Psoas muscle (tissue), 8 donors: ENCODE results near the gene MYL3. TPM values are rescaled to one million over a fixed set of nuclear protein-coding genes. Genes with fewer than 3 reads are reported as not detected.

ENCODE experiments used
- ATAC-seq, 4 donors: fragments of 200-7000 bp; cut with Tn5 transposase; one replicate each; pipeline ENCODE4 v1.9.1; 2020; ENCODE audit warnings: moderate library complexity in 3 of 4, mild to moderate bottlenecking in 2 of 4
- DNase-seq, 2 donors: peaks; one replicate each; pipeline ENCODE4 v3.0.0-alpha.2; 2020
- H3K27ac ChIP-seq: fragments of 200-600 bp; one replicate; pipeline ENCODE4 v1.8.0; 2022
- H3K27me3 ChIP-seq, 3 donors: fragments of 200-600 bp in 1 of 3; one replicate each; pipeline versions ENCODE4 v1.6.1 to v1.8.0; 2013 to 2022; ENCODE audit warnings: low read length in 2 of 3, mild to moderate bottlenecking in 2 of 3, moderate library complexity in 1 of 3; ENCODE audit not compliant: insufficient read depth in 3 of 3
- H3K36me3 ChIP-seq, 2 donors: fragments of 200-600 bp in 1 of 2; one replicate each; pipeline versions ENCODE4 v1.6.1 to v1.8.0; 2013 to 2022; ENCODE audit warnings: low read depth in 1 of 2, mild to moderate bottlenecking in 1 of 2, moderate library complexity in 1 of 2; ENCODE audit not compliant: insufficient read depth in 1 of 2
- H3K4me1 ChIP-seq: fragments of 200-600 bp; one replicate; pipeline ENCODE4 v1.8.0; 2022
- H3K4me3 ChIP-seq: fragments of 200-600 bp; one replicate; pipeline ENCODE4 v1.8.0; 2022; ENCODE audit warnings: mild to moderate bottlenecking
- H3K9me3 ChIP-seq: fragments of 200-600 bp; one replicate; pipeline ENCODE4 v1.8.0; 2022
- CTCF ChIP-seq: fragments of 200-600 bp; IDR thresholded peaks from one replicate; pipeline ENCODE4 v1.8.0; 2022; ENCODE audit warnings: antibody characterized with exemption
- WGBS, 3 donors: extraction: QIAGEN DNeasy Blood & Tissue Kit; methylation state at CpG; one replicate each; pipeline versions ENCODE4 v1.1.6 to v1.1.7; 2013; 5-methylcytosine and 5-hydroxymethylcytosine counted together
- intact Hi-C, 2 donors: fragments of 100-400 bp; cut with DNase I; formaldehyde crosslinking; loops; one replicate each; pipeline versions ENCODE4 v1.11.0 to v1.14.2; 2022
- polyA plus RNA-seq, 3 donors: library from polyadenylated mRNA; stranded (reverse); fragments of 200-250 nt; gene quantifications; one replicate each; pipeline ENCODE4 v1.2.3, GENCODE V29; 2013
- total RNA-seq, 4 donors: library from RNA; stranded (reverse); fragmentation: NEBNext Ultra II Directional in 2 of 4; extraction: Animal tissue kit (Norgen Biotek cat#: 25700) in 2 of 4; gene quantifications; one replicate each; pipeline versions ENCODE4 v1.2.1 to v1.2.4, GENCODE V29; 2021 to 2023
- donor health status: healthy with polysubstance abuse.
- donor health status: DM: no; HTN: no; CAD: no; lungs with moderate emphysema.
- donor health status: Bipolar disorder and iron deficiency.
- donor health status: healthy.
- donor health status: DM: yes; HTN: yes; CAD: no.
- donor health status: DM: no; HTN: no; CAD: no.
- donor health status: DM: no; HTN: no; CAD: no.
- donor health status: DM: yes; HTN: yes; CAD: no.

The MYL3 gene
- total and polyA plus RNA-seq, 7 donors, result 395 to 3,091 (median 1,482) TPM

GRCh38 chr3:46873521-46873920 is 10.3 kb upstream of the MYL3 start:
- Histone ChIP-seq H3K9me3 (no peaks in the 10 kb centered on the region), H3K27me3 (no peaks in the 10 kb centered on the region), H3K36me3 (no peaks in the 10 kb centered on the region), H3K27ac (no peak overlapping the region), H3K4me1 (peaks cover 1% of the 10 kb centered on the region), H3K4me3 (no peak overlapping the region)
- DNase-seq, result no peak
- TF ChIP-seq CTCF, result no peak
- no peak for ATAC-seq
- intact Hi-C loops, result no loop called here
- WGBS, 3 donors, result 61 to 68% (median 66%) methylated on average over 5 of the region's 5 CpGs

DNA sequence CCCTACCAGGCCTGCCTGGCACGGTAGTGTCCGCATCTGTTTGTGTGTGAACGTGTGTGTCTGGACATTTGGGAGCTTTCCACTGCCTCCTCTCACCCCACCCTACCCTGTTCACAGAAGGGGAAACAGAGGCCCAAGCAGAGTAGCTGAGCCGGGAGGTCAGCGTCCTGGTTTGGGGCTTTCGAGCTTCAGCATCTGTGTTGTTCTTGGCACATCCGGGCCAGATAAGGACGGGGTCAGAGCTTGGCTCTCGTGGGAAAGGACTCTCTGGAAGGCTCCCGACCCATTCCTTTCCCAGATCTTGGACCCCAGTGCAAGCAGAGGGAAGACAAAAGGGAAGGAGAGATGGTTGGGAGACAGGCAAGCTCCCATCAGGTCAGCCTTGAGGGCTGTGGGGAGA is 8.0 kb upstream of the MYL3 start:
- ATAC-seq, result no peak

GRCh38 chr3:46870651-46871050 is 7.4 kb upstream of the MYL3 start:
- Histone ChIP-seq H3K4me3 (no peak overlapping the region), H3K4me1 (peaks cover 18% of the 10 kb centered on the region), H3K36me3 (no peaks in the 10 kb centered on the region), H3K27me3 (no peaks in the 10 kb centered on the region), H3K9me3 (no peaks in the 10 kb centered on the region), H3K27ac (no peak overlapping the region)
- intact Hi-C loops, result no loop called here
- DNase-seq (no peak), ATAC-seq (no peak)
- WGBS, 3 donors, result 93 to 97% (median 94%) methylated on average over 5 of the region's 5 CpGs
- no peak for TF ChIP-seq CTCF

More for the DNA sequence above, 8.0 kb upstream of the MYL3 start:
- no peak for TF ChIP-seq CTCF
- Histone ChIP-seq H3K36me3 (no peaks in the 10 kb centered on the region), H3K27ac (no peak overlapping the region), H3K4me3 (no peak overlapping the region), H3K9me3 (no peaks in the 10 kb centered on the region), H3K27me3 (no peaks in the 10 kb centered on the region), H3K4me1 (peaks cover 18% of the 10 kb centered on the region)
- WGBS, 3 donors, result 62 to 74% (median 66%) methylated on average over 10 of the region's 10 CpGs
- DNase-seq, result no peak
- intact Hi-C loops, result no loop called here

- Histone ChIP-seq H3K4me3 (no peak overlapping the region), H3K36me3 (no peaks in the 10 kb centered on the region), H3K27ac (no peak overlapping the region), H3K4me1 (peaks cover 18% of the 10 kb centered on the region), H3K9me3 (no peaks in the 10 kb centered on the region), H3K27me3 (no peaks in the 10 kb centered on the region)
- TF ChIP-seq CTCF, result no peak
- 83 to 92% (median 88%) methylated on average over 10 of the region's 10 CpGs for WGBS, 3 donors
- intact Hi-C loops, result loop anchor here in 1 of 2 donors (10.0 kb wide), 1 partner anchor 165 kb away; the partner anchor contains the start of gene TMIE
- DNase-seq (no peak), ATAC-seq (no peak)
Observed at GRCh38 chr3:46869440-46869839, 6.2 kb upstream of the MYL3 start.

- DNase-seq (no peak), ATAC-seq (no peak)
- Histone ChIP-seq H3K4me1 (peaks cover 18% of the 10 kb centered on the region), H3K27ac (no peak overlapping the region), H3K4me3 (no peak overlapping the region), H3K36me3 (no peaks in the 10 kb centered on the region), H3K27me3 (no peaks in the 10 kb centered on the region), H3K9me3 (no peaks in the 10 kb centered on the region)
- intact Hi-C loops, result loop anchor here in 1 of 2 donors (10.0 kb wide), 1 partner anchor 164 kb away; the partner anchor contains the start of gene TMIE
- WGBS, 3 donors, result 84 to 90% (median 85%) methylated on average over 7 of the region's 7 CpGs
- TF ChIP-seq CTCF, result no peak
Observed at GRCh38 chr3:46868948-46869347, 5.7 kb upstream of the MYL3 start.
